GM20000 (cell line): ENCODE results near the gene IGSF9.

ENCODE experiments used
- DNase-seq: peaks from one replicate; pipeline ENCODE4 v3.0.0; 2012; ENCODE audit warnings: low spot score
- TF ChIP-seq, protein P1 (sequence below): IDR thresholded peaks from 2 replicates; pipeline ENCODE4 v1.5.1; 2012; ENCODE audit warnings: mild to moderate bottlenecking, control low read depth; ENCODE audit errors: extremely low read depth, missing control alignments

IGSF9 gene, protein sequence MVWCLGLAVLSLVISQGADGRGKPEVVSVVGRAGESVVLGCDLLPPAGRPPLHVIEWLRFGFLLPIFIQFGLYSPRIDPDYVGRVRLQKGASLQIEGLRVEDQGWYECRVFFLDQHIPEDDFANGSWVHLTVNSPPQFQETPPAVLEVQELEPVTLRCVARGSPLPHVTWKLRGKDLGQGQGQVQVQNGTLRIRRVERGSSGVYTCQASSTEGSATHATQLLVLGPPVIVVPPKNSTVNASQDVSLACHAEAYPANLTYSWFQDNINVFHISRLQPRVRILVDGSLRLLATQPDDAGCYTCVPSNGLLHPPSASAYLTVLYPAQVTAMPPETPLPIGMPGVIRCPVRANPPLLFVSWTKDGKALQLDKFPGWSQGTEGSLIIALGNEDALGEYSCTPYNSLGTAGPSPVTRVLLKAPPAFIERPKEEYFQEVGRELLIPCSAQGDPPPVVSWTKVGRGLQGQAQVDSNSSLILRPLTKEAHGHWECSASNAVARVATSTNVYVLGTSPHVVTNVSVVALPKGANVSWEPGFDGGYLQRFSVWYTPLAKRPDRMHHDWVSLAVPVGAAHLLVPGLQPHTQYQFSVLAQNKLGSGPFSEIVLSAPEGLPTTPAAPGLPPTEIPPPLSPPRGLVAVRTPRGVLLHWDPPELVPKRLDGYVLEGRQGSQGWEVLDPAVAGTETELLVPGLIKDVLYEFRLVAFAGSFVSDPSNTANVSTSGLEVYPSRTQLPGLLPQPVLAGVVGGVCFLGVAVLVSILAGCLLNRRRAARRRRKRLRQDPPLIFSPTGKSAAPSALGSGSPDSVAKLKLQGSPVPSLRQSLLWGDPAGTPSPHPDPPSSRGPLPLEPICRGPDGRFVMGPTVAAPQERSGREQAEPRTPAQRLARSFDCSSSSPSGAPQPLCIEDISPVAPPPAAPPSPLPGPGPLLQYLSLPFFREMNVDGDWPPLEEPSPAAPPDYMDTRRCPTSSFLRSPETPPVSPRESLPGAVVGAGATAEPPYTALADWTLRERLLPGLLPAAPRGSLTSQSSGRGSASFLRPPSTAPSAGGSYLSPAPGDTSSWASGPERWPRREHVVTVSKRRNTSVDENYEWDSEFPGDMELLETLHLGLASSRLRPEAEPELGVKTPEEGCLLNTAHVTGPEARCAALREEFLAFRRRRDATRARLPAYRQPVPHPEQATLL

DNA sequence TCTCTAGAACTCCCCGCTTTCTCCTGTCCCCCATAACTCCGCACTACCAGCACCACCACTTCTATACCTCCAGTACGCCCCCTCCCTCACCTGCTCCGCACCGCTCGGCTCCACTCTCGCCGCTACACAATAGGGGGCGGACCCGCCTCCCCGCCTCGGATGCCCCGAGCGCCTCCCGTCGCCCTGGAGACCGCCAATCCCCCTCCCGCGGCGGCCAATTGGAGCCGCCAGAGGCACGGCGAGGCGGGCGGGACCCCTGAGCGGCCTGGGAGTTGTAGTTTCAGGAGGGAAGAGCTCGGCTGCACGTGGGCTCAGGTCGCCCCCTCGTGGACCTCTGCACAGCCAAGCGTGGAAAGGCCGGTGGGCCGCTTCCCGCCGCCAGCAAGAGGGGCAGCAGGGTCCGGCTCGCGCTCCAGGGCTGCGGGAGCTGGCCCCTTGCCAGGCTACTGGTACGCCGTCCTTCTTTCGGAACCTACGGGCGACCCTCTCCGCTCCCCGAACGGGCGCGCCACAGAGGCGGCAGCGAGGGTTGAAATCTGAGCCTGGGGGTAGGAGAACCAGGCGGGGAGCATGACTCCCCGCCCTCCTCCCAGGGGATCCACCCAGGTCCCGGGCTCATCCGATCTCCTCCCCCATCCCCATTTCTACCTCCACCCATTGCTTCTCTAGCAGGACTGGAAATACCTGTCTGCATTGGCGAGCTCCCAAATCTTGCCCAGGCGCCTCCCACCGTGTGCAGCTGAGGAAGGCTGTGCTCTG is at the start of gene IGSF9:
Gene IGSF9 (minus strand): TSS at position 131 of the 759 bp plus-strand sequence. CDS start 2,159 bp downstream, outside the sequence.
- TF ChIP-seq, protein P1, sequence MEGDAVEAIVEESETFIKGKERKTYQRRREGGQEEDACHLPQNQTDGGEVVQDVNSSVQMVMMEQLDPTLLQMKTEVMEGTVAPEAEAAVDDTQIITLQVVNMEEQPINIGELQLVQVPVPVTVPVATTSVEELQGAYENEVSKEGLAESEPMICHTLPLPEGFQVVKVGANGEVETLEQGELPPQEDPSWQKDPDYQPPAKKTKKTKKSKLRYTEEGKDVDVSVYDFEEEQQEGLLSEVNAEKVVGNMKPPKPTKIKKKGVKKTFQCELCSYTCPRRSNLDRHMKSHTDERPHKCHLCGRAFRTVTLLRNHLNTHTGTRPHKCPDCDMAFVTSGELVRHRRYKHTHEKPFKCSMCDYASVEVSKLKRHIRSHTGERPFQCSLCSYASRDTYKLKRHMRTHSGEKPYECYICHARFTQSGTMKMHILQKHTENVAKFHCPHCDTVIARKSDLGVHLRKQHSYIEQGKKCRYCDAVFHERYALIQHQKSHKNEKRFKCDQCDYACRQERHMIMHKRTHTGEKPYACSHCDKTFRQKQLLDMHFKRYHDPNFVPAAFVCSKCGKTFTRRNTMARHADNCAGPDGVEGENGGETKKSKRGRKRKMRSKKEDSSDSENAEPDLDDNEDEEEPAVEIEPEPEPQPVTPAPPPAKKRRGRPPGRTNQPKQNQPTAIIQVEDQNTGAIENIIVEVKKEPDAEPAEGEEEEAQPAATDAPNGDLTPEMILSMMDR, result no peak
- DNase-seq, result peak; percentile 66

DNA sequence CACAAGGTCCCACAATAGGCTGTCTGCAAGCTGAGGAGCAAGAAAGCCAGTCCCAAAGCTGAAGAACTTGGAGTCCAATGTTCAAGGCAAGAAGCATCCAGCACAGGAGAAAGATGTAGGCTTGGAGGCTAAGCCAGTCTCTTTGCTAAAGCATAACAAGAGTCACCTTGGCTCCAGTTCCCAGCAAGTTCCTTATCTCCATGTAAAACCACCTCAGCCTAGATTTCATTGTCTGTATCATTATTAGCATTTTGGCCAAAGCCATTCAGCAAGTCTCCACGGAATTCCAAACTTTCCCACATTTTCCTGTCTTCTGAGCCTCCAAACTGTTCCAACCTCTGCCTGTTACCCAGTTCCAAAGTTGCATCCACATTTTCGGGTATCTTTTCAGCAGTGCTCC is 49.5 kb upstream of the IGSF9 start:
- DNase-seq, result no peak
- TF ChIP-seq, protein P1, result no peak

DNA sequence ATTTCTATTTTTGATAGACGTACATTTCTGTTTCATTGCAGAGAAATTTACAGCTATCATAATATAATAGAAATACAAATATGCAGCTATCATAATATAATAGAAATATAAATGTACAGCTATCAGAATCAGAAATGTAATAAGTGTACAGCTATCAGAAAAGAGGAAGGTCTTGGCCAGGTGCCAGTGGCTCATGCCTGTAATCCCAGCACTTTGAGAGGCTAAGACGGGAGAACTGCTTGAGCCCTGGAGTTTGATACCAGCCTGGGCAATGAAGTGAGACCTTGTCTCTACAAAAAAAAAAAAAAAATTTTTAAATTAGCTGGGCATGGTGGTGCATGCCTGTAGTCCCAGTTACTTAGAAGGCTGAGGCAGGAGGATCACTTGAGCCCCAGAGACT is 48.5 kb upstream of the IGSF9 start:
- no peak for DNase-seq
- TF ChIP-seq, protein P1, result no peak

DNA sequence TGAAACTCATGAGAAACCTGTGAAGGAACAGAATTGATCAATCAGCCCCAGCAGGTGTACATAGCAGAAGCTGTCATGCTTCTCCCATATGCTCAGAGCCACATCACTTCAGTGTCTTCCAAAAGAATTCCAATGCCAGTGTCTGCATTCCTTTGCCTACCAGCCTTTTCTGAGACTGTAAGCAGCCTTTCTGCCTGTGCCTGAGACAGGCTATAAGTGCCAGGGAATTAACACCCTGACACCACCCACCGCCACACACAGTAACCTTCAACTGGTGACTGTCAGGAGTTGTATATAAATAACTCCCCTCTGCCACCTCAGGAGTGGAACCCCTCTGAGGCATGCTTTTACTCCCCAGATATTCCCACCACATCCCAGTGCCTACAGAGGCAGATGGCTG is 46.7 kb upstream of the IGSF9 start:
- TF ChIP-seq, protein P1, result no peak
- no peak for DNase-seq

DNA sequence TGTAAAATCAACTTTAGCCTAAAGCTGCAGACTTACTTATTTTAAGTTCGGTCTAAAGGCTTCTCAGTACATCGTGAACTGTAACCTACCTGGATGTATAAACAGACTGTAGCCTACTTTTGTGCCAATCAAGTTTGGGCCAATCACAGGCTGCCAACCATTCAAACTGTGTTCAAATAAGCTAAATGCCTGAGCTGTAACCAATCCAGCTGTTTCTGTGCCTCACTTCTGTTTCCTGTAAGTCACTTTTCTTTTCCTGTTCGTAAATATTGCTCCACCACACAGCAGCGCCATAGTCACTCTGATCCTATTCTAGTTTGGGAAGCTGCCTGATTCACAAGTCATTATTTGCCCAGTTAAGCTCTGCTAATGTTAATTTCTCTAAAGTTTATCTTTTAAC is 46.1 kb upstream of the IGSF9 start:
- no peak for DNase-seq
- TF ChIP-seq, protein P1, result no peak

DNA sequence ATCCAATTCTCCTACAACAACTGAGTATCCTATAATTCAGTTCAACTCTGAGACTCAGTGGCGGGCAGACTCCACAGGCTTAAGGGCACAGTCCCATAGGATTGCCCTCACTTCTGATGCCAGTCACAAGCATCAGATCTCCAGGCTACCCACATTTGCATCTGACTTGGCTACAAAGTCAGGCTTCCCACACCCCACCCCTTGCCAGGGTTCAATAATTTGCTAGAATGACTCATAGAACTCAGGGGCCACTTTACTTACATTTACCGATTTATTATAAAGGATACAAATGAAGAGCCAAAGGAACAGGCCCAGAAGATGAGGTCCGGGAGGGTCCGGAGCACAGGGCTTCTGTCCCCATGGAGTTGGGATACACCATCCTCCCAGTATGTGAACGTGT is 44.6 kb upstream of the IGSF9 start:
- TF ChIP-seq, protein P1, result no peak
- DNase-seq, result no peak
